GM12878 (cell line): ENCODE measurements around the gene GRM1. TPM values are rescaled to one million over a fixed set of nuclear protein-coding genes. Genes with fewer than 3 reads are reported as not detected.

Experiments
- ATAC-seq: fragments of 200-7000 bp; cut with Tn5 transposase; 3 replicates; pipeline ENCODE4 v1.9.1; 2020; ENCODE audit warnings: mild to moderate bottlenecking, moderate library complexity
- BruUV-seq: library from RNA; stranded (reverse); fragments of 400-500 nt; replicated peaks from 2 replicates; lab custom pipeline; 2021; lab: Mats Ljungman, UMichigan
- CTCF ChIA-PET: fragments of 300-600 bp; sonication (Branson Sonifier 250); formaldehyde crosslinking; extraction: SDS; loops from one replicate; lab custom pipeline; 2021; ENCODE audit warnings: inconsistent platforms; lab: Yijun Ruan, JAX
- POLR2A ChIA-PET: fragments of 350-600 bp; formaldehyde crosslinking; extraction: SDS; loops from one replicate; lab custom pipeline; 2021; ENCODE audit warnings: inconsistent platforms; lab: Charles Lee
- RAD21 ChIA-PET: fragments of 300-600 bp; sonication (Branson Sonifier 250); formaldehyde crosslinking; loops from one replicate; lab custom pipeline; 2023; ENCODE audit warnings: antibody characterized with exemption; ENCODE audit not compliant: unreplicated experiment; lab: Charles Lee
- SMC1A ChIA-PET: fragments of 300-600 bp; sonication (Branson Sonifier 250); formaldehyde crosslinking; loops from one replicate; lab custom pipeline; 2023; ENCODE audit not compliant: unreplicated experiment, uncharacterized antibody; lab: Charles Lee
- DNase-seq: peaks from one replicate; pipeline ENCODE4 v3.0.0-alpha.2; 2011; ENCODE audit warnings: low read depth, low spot score
- FAIRE-seq: peaks from 3 replicates; lab custom pipeline; 2011; peaks lifted over from hg19 to GRCh38; lab: Jason Lieb, UNC
- H2AFZ ChIP-seq: 2 replicates; pipeline ENCODE4 v1.6.0; 2011; ENCODE audit warnings: low read depth, low read length, control low read depth; ENCODE audit not compliant: control insufficient read depth
- H3K27ac ChIP-seq: 2 replicates; pipeline ENCODE4 v1.5.1; 2011; ENCODE audit warnings: control low read depth; ENCODE audit not compliant: control insufficient read depth, insufficient read depth
- H3K27me3 ChIP-seq, 2 experiments: replicated peaks in 1 of 2; 2 replicates each; pipeline versions ENCODE4 v1.6.0 to v1.6.1; 2011; ENCODE audit warnings: low read length in 1 of 2; ENCODE audit not compliant: control insufficient read depth in 2 of 2, insufficient read depth in 2 of 2
- H3K36me3 ChIP-seq, 2 experiments: 2 replicates each; pipeline ENCODE4 v1.5.1; 2011; ENCODE audit warnings: low read length in 1 of 2; ENCODE audit not compliant: control insufficient read depth in 2 of 2, insufficient read depth in 2 of 2
- H3K4me1 ChIP-seq: 2 replicates; pipeline ENCODE4 v1.6.1; 2011; ENCODE audit warnings: mild to moderate bottlenecking, low read length, moderate library complexity, mixed read lengths; ENCODE audit not compliant: control insufficient read depth, insufficient read depth
- H3K4me2 ChIP-seq: 2 replicates; pipeline ENCODE4 v1.6.0; 2011; ENCODE audit warnings: control low read depth; ENCODE audit not compliant: control insufficient read depth, insufficient read depth
- H3K4me3 ChIP-seq: fragments of 200-600 bp; sonication (generic); 2 replicates; pipeline ENCODE4 v1.5.1; 2016
- H3K79me2 ChIP-seq: 2 replicates; pipeline ENCODE4 v1.6.0; 2011; ENCODE audit warnings: low read length; ENCODE audit not compliant: control insufficient read depth, insufficient read depth
- H3K9ac ChIP-seq: 2 replicates; pipeline ENCODE4 v1.8.0; 2011; ENCODE audit warnings: low read length, control low read depth, mixed read lengths; ENCODE audit not compliant: control insufficient read depth, insufficient read depth
- H3K9me3 ChIP-seq: replicated peaks from 3 replicates; pipeline ENCODE4 v1.5.1; 2011; ENCODE audit warnings: mild to moderate bottlenecking, low read length; ENCODE audit not compliant: control insufficient read depth, insufficient read depth
- H4K20me1 ChIP-seq: 2 replicates; pipeline ENCODE4 v1.6.0; 2011; ENCODE audit not compliant: control insufficient read depth, insufficient read depth
- CBX3 ChIP-seq: fragments of 200-600 bp; sonication (generic); IDR thresholded peaks from 2 replicates; pipeline ENCODE4 v1.6.1; 2016; ENCODE audit warnings: low read depth, borderline replicate concordance
- EP300 ChIP-seq, 2 experiments: fragments of 150-350 bp in 1 of 2; IDR thresholded peaks; 2 replicates each; pipeline ENCODE4 v1.6.1; 2011 to 2012; ENCODE audit warnings: low read depth in 2 of 2, low read length in 2 of 2, borderline replicate concordance in 1 of 2, improper control_type of control experiment in 1 of 2, inconsistent platforms in 1 of 2; ENCODE audit not compliant: control insufficient read depth in 1 of 2
- EZH2 ChIP-seq: IDR thresholded peaks from 2 replicates; pipeline ENCODE4 v1.6.1; 2012; ENCODE audit warnings: low read depth, mild to moderate bottlenecking, control low read depth, inconsistent platforms, low read length, borderline replicate concordance; ENCODE audit not compliant: control insufficient read depth
- GATAD2B ChIP-seq: fragments of 450-650 bp; conservative IDR thresholded peaks from 2 replicates; pipeline ENCODE4 v1.6.1; 2017; ENCODE audit warnings: low read depth, mild to moderate bottlenecking, moderate library complexity
- NFXL1 ChIP-seq: fragments of 450-650 bp; IDR thresholded peaks from 2 replicates; pipeline ENCODE4 v1.6.1; 2017; ENCODE audit warnings: antibody characterized with exemption, mild to moderate bottlenecking, borderline replicate concordance
- POU2F2 ChIP-seq: IDR thresholded peaks from 3 replicates; pipeline ENCODE4 v1.6.1; 2011; ENCODE audit warnings: low read depth, mild to moderate bottlenecking, low read length, borderline replicate concordance
- SREBF2 ChIP-seq: IDR thresholded peaks from 2 replicates; pipeline ENCODE4 v1.6.1; 2012; ENCODE audit warnings: mild to moderate bottlenecking, low read length
- YBX1 ChIP-seq: fragments of 450-650 bp; IDR thresholded peaks from 2 replicates; pipeline ENCODE4 v1.6.1; 2016; ENCODE audit warnings: antibody characterized with exemption
- YY1 ChIP-seq: IDR thresholded peaks from 2 replicates; pipeline ENCODE4 v1.6.1; 2011; ENCODE audit warnings: low read depth, mild to moderate bottlenecking, low read length
- WGBS: methylation state at CpG from one replicate; pipeline ENCODE4 v1.1.6; 2016; ENCODE audit warnings: low lambda C conversion rate; ENCODE audit not compliant: insufficient replicate concordance, insufficient coverage; ENCODE audit errors: missing lambda C conversion rate; 5-methylcytosine and 5-hydroxymethylcytosine counted together
- in situ Hi-C: fragments of 300-500 bp; cut with MboI; formaldehyde crosslinking; loops from 9 replicates; pipeline ENCODE4 v1.14.3; 2018; ENCODE audit warnings: mixed read lengths
- intact Hi-C: fragments of 100-400 bp; cut with micrococcal nuclease; formaldehyde crosslinking; loops from one replicate; pipeline ENCODE4 v1.14.2; 2022; ENCODE audit not compliant: unreplicated experiment
- polyA plus RNA-seq, 11 experiments: library from polyadenylated mRNA; depleted of rRNA in 4 of 11; unstranded in 6 of 11; stranded (reverse) in 5 of 11; fragments of >200 nt; fragmentation: Nextera tagmentation in 4 of 11; fragmentation: Illumina TruSeq in 1 of 11; extraction: Ambion mirVana in 4 of 11; extraction: Trizol in 1 of 11; gene quantifications; 1 replicate in 1 of 11; 2 replicates in 10 of 11; pipeline versions ENCODE4 v1.2.1 to v1.2.3, GENCODE V29; 2011 to 2016; ENCODE audit warnings: inconsistent platforms in 2 of 11, missing spikeins in 2 of 11, low read depth in 1 of 11
- total RNA-seq, 4 experiments: library from RNA; depleted of rRNA in 3 of 4; stranded (reverse); fragments of >200 nt in 3 of 4; fragmentation: Illumina TruSeq in 1 of 4; extraction: Trizol in 1 of 4; gene quantifications; 2 replicates each; pipeline versions ENCODE4 v1.2.1 to v1.2.3, GENCODE V29; 2013 to 2021
- TF ChIP-seq, protein P1 (sequence below): fragments of 450-650 bp; IDR thresholded peaks from 2 replicates; pipeline ENCODE4 v1.6.1; 2016; ENCODE audit warnings: mild to moderate bottlenecking, moderate library complexity, borderline replicate concordance
- TF ChIP-seq, protein P2 (sequence below): fragments of 450-650 bp; IDR thresholded peaks from 2 replicates; pipeline ENCODE4 v1.6.1; 2018; ENCODE audit warnings: mild to moderate bottlenecking, low read depth, moderate library complexity; ENCODE audit not compliant: partially characterized antibody
- TF ChIP-seq, protein P3 (sequence below): fragments of 150-350 bp; IDR thresholded peaks from 2 replicates; pipeline ENCODE4 v1.6.1; 2014; ENCODE audit warnings: mild to moderate bottlenecking, low read depth, low read length

GRM1 gene
- total and polyA plus RNA-seq, 10 of the 15 experiments (the other 5 are each of a cell fraction or from before 2014, with no cell fraction given): 0.04 TPM; not detected in 9

DNA sequence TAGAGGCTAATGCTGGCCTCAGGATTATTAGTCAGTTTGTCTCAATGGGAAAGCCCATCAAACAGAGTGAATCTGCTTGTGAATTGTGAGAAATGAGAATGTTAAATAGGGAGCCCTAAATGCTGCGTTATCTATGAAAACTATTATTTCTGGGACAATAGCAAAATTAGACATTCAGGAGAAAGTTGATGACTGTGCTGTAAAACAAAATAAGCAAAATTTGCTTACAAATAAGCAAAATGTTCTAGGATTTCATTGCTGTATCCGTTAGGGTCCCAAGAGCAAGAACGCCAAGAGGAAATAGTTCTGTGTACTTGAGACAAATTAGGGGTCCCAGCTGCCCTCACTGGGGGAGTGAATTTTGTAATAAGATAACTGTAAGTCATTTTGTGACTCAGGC, 455.5 kb downstream of the GRM1 start:
- Histone ChIP-seq H3K79me2 (no peaks in the 10 kb centered on the region), H3K9ac (no peak overlapping the region), H3K4me1 (no peaks in the 10 kb centered on the region), H2AFZ (no peak overlapping the region), H3K4me3 (no peak overlapping the region), H3K27me3 (no peaks in the 10 kb centered on the region), H3K9me3 (no peaks in the 10 kb centered on the region; the same call in 2 of the 3 replicates), H3K4me2 (no peak overlapping the region), H4K20me1 (no peaks in the 10 kb centered on the region), H3K36me3 (no peaks in the 10 kb centered on the region), H3K27ac (no peak overlapping the region)
- intact Hi-C loops: no loop called here
- no peak for FAIRE-seq
- TF ChIP-seq YBX1 (no peak), GATAD2B (no peak), EZH2 (no peak), YY1 (no peak), NFXL1 (no peak), POU2F2 (no peak), SREBF2 (no peak), CBX3 (no peak), EP300 (IDR thresholded peaks at IDR 0.05; ENCODE audit: borderline replicate concordance in 1 of 2, control insufficient read depth in 1 of 2, low read depth in 2 of 2, low read length in 2 of 2) (no peak)
- TF ChIP-seq, protein P1, sequence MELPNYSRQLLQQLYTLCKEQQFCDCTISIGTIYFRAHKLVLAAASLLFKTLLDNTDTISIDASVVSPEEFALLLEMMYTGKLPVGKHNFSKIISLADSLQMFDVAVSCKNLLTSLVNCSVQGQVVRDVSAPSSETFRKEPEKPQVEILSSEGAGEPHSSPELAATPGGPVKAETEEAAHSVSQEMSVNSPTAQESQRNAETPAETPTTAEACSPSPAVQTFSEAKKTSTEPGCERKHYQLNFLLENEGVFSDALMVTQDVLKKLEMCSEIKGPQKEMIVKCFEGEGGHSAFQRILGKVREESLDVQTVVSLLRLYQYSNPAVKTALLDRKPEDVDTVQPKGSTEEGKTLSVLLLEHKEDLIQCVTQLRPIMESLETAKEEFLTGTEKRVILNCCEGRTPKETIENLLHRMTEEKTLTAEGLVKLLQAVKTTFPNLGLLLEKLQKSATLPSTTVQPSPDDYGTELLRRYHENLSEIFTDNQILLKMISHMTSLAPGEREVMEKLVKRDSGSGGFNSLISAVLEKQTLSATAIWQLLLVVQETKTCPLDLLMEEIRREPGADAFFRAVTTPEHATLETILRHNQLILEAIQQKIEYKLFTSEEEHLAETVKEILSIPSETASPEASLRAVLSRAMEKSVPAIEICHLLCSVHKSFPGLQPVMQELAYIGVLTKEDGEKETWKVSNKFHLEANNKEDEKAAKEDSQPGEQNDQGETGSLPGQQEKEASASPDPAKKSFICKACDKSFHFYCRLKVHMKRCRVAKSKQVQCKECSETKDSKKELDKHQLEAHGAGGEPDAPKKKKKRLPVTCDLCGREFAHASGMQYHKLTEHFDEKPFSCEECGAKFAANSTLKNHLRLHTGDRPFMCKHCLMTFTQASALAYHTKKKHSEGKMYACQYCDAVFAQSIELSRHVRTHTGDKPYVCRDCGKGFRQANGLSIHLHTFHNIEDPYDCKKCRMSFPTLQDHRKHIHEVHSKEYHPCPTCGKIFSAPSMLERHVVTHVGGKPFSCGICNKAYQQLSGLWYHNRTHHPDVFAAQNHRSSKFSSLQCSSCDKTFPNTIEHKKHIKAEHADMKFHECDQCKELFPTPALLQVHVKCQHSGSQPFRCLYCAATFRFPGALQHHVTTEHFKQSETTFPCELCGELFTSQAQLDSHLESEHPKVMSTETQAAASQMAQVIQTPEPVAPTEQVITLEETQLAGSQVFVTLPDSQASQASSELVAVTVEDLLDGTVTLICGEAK: no peak
- TF ChIP-seq, protein P2, sequence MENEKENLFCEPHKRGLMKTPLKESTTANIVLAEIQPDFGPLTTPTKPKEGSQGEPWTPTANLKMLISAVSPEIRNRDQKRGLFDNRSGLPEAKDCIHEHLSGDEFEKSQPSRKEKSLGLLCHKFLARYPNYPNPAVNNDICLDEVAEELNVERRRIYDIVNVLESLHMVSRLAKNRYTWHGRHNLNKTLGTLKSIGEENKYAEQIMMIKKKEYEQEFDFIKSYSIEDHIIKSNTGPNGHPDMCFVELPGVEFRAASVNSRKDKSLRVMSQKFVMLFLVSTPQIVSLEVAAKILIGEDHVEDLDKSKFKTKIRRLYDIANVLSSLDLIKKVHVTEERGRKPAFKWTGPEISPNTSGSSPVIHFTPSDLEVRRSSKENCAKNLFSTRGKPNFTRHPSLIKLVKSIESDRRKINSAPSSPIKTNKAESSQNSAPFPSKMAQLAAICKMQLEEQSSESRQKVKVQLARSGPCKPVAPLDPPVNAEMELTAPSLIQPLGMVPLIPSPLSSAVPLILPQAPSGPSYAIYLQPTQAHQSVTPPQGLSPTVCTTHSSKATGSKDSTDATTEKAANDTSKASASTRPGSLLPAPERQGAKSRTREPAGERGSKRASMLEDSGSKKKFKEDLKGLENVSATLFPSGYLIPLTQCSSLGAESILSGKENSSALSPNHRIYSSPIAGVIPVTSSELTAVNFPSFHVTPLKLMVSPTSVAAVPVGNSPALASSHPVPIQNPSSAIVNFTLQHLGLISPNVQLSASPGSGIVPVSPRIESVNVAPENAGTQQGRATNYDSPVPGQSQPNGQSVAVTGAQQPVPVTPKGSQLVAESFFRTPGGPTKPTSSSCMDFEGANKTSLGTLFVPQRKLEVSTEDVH: no peak
- TF ChIP-seq, protein P3, sequence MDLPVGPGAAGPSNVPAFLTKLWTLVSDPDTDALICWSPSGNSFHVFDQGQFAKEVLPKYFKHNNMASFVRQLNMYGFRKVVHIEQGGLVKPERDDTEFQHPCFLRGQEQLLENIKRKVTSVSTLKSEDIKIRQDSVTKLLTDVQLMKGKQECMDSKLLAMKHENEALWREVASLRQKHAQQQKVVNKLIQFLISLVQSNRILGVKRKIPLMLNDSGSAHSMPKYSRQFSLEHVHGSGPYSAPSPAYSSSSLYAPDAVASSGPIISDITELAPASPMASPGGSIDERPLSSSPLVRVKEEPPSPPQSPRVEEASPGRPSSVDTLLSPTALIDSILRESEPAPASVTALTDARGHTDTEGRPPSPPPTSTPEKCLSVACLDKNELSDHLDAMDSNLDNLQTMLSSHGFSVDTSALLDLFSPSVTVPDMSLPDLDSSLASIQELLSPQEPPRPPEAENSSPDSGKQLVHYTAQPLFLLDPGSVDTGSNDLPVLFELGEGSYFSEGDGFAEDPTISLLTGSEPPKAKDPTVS: no peak
- no peak for DNase-seq
- in situ Hi-C loops: no loop called here
- no TSS peak for BruUV-seq
- 16% methylated on average over 3 of the region's 3 CpGs for WGBS
- ChIA-PET SMC1A (no interaction called here), POLR2A (no interaction called here), RAD21 (no interaction called here), CTCF (no interaction called here)
- ATAC-seq: no peak
